ENCODE results near the gene SAFB.

DNA sequence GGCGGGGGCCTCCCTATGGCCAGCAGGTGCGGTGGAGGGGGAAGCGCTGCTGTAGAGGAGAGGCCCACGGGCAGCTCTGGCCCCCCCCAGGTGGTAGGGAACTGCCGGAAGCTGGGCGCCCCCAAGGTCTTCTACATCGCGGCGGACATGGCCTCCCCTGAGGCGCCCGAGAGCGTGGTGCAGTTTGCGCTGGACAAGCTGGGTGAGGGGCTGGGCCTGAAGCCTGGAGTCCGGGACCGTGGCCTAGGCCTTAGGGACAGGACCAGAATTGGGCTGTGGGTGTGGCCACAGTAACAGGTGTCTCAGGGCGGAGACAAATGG, 63.4 kb downstream of the SAFB start:
- TF ChIP-seq, protein P1, sequence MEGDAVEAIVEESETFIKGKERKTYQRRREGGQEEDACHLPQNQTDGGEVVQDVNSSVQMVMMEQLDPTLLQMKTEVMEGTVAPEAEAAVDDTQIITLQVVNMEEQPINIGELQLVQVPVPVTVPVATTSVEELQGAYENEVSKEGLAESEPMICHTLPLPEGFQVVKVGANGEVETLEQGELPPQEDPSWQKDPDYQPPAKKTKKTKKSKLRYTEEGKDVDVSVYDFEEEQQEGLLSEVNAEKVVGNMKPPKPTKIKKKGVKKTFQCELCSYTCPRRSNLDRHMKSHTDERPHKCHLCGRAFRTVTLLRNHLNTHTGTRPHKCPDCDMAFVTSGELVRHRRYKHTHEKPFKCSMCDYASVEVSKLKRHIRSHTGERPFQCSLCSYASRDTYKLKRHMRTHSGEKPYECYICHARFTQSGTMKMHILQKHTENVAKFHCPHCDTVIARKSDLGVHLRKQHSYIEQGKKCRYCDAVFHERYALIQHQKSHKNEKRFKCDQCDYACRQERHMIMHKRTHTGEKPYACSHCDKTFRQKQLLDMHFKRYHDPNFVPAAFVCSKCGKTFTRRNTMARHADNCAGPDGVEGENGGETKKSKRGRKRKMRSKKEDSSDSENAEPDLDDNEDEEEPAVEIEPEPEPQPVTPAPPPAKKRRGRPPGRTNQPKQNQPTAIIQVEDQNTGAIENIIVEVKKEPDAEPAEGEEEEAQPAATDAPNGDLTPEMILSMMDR (IDR thresholded peaks at IDR 0.05; ENCODE audit: low read depth, low read length) = no peak
- no peak for TF ChIP-seq EZH2phosphoT487 (IDR thresholded peaks at IDR 0.05; ENCODE audit: low read depth)
